Upper lobe of right lung (tissue), 1 donor: ENCODE measurements around the gene SPECC1L. TPM values are rescaled to one million over a fixed set of nuclear protein-coding genes. Genes with fewer than 3 reads are reported as not detected.

Experiments
- ATAC-seq: fragments of 200-7000 bp; cut with Tn5 transposase; one replicate; pipeline ENCODE4 v1.9.1; 2020; ENCODE audit warnings: mild to moderate bottlenecking, moderate library complexity
- DNase-seq: peaks from one replicate; pipeline ENCODE4 v3.0.0-alpha.2; 2020
- H3K27ac ChIP-seq: fragments of 200-600 bp; one replicate; pipeline ENCODE4 v1.8.0; 2022
- H3K27me3 ChIP-seq: fragments of 200-600 bp; one replicate; pipeline ENCODE4 v1.8.0; 2022; ENCODE audit warnings: mild to moderate bottlenecking
- H3K36me3 ChIP-seq: fragments of 200-600 bp; one replicate; pipeline ENCODE4 v1.8.0; 2022
- H3K4me1 ChIP-seq: fragments of 200-600 bp; one replicate; pipeline ENCODE4 v1.8.0; 2022
- H3K4me3 ChIP-seq: fragments of 200-600 bp; one replicate; pipeline ENCODE4 v1.8.0; 2022; ENCODE audit warnings: mild to moderate bottlenecking
- H3K9me3 ChIP-seq: fragments of 200-600 bp; one replicate; pipeline ENCODE4 v1.8.0; 2022
- intact Hi-C: fragments of 100-400 bp; cut with DNase I; formaldehyde crosslinking; loops from one replicate; pipeline ENCODE4 v1.11.0; 2022
- total RNA-seq: library from RNA; stranded (reverse); fragmentation: NEBNext Ultra II Directional; extraction: Animal tissue kit (Norgen Biotek cat#: 25700); gene quantifications from one replicate; pipeline ENCODE4 v1.2.1, GENCODE V29; 2021
- TF ChIP-seq, protein P1 (sequence below): fragments of 200-600 bp; IDR thresholded peaks from one replicate; pipeline ENCODE4 v1.8.0; 2022; ENCODE audit warnings: antibody characterized with exemption
- donor health status: DM: no; HTN: yes; CAD: no; lungs with severe emphysema.

Gene SPECC1L
- total RNA-seq, 1 donor from 2014 or later = 87.1 TPM

DNA sequence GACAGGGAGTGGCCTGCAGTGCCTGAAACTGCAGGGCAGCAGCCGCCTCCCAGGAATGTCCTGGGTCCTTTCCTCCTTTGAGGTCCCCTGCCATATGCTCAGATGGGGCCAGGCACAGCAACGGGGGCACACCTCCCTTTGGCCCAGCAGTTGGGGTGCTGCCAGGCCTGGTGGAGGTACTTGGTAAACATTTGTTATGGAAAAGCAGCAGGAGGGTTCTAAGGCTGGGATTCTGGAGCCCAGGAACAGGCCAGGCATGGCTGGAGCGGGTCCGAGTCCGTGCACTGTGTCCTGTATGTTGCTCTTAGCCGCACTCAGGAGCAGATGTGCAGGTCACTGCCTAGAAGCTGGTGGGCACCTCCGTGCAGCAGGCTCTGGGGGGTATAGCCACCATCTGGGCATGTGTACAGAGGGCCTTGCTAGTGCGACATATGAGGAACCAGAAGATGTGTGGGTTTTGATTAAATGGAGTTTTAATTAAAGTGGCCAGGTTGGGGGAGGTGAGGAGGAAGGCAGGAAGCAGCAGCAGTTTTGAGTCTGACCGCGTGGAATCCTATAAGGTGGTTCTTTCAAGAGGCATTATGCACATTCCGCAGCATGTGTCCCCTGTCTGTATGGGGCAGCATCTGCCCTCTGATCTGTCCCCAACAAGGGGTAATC, 158.2 kb downstream of the SPECC1L start:
- DNase-seq = no peak
- TF ChIP-seq, protein P1, sequence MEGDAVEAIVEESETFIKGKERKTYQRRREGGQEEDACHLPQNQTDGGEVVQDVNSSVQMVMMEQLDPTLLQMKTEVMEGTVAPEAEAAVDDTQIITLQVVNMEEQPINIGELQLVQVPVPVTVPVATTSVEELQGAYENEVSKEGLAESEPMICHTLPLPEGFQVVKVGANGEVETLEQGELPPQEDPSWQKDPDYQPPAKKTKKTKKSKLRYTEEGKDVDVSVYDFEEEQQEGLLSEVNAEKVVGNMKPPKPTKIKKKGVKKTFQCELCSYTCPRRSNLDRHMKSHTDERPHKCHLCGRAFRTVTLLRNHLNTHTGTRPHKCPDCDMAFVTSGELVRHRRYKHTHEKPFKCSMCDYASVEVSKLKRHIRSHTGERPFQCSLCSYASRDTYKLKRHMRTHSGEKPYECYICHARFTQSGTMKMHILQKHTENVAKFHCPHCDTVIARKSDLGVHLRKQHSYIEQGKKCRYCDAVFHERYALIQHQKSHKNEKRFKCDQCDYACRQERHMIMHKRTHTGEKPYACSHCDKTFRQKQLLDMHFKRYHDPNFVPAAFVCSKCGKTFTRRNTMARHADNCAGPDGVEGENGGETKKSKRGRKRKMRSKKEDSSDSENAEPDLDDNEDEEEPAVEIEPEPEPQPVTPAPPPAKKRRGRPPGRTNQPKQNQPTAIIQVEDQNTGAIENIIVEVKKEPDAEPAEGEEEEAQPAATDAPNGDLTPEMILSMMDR = no peak
- Histone ChIP-seq H3K4me1 (peaks cover 38% of the 10 kb centered on the region), H3K27me3 (no peaks in the 10 kb centered on the region), H3K36me3 (no peaks in the 10 kb centered on the region), H3K27ac (no peak overlapping the region), H3K4me3 (peak overlapping the region; percentile 31), H3K9me3 (no peaks in the 10 kb centered on the region)
- no peak for ATAC-seq
- intact Hi-C loops = no loop called here

GRCh38 chr22:24429411-24430365, 159.1 kb downstream of the SPECC1L start:
- intact Hi-C loops = no loop called here
- TF ChIP-seq, protein P1 = no peak
- peaks cover 46% of the 10 kb centered on the region for H3K4me1 ChIP-seq
- peak; percentile 69 for DNase-seq
- ATAC-seq = peak; percentile 3
- H3K27ac ChIP-seq = no peak overlapping the region
- H3K9me3 ChIP-seq = no peaks in the 10 kb centered on the region
- no peaks in the 10 kb centered on the region for H3K36me3 ChIP-seq
- no peak overlapping the region for H3K4me3 ChIP-seq
- H3K27me3 ChIP-seq = no peaks in the 10 kb centered on the region

DNA sequence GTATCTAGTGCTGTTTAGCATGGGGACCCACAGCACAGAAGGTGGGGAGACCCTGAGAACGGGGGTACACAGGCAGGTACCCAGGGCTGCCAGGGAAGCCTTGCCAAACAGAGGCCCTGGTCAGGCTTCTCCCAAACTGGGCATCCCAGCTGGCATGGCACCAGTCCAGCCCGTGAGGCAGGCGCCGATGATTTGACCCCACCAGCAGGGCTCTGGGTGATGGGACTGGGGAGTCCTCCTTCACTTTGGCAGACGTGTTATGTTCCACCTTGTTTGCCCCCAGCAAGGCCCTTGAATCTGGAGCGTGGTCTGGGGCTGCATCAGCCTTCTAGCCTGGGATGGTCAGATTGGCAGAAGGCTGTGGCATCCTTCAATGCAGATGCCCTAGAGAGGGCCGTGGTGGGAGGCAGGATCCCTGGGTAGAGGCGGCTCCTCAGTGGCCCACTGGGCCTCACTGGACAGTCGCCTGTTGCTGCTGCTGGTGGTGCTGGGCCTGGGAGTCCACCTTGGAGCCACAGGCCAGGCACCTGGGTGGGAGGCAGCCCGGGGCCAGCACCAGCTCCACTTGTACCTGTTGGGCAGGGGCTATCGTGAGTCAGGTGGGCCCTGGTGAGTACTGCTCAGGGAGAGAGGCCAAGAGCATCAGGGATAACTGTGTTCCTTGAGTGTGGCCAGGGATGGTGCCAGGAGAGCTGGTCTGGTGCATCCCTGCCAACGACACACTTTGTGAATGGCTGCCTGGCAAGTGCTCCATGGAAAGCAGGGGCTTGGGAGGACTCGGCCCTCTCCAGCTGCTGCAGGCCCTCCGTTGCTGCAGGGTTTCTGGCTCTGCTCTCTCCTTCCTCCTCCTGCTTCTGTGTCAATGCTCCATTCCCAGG, 160.0 kb downstream of the SPECC1L start:
- ATAC-seq = no peak
- Histone ChIP-seq H3K36me3 (no peaks in the 10 kb centered on the region), H3K27me3 (no peaks in the 10 kb centered on the region), H3K27ac (no peak overlapping the region), H3K4me3 (no peak overlapping the region), H3K4me1 (peaks cover 56% of the 10 kb centered on the region), H3K9me3 (no peaks in the 10 kb centered on the region)
- peak; percentile 63 for DNase-seq
- intact Hi-C loops = no loop called here
- TF ChIP-seq, protein P1 = no peak

DNA sequence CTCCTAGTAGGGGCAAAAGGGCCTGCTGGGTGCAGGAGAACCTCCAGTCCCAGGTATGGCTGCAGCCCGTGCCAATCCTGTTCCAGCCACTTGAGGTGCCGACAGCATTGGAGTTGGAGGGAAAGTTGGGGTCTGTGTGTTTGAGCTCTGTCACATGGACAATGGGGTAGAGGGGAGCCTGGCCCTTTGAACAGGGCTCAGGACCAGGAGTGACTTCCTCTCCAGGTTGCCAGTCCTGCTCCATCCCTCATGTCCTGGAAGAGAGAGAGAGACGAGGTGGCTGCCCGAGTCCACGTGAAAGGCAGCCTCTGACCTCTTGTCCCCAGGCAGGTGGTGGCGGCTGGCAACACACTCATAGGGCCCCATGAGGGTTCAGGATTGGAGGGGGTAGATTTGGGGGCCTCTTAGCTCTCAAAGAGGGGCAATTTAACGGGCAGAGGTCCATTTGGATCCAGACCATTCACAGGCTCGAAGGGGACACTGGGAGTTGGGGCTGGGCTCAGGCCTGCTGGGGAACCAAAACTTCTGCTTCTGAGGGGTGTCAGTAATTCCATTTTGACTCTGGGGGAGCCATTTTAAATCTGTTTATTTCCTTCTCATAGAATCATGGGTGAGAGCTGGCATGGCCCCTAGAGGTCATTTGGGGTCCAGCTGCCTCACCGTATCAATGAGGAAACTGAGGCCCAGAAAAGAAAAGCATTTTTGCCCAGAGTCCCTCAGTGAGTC, 160.8 kb downstream of the SPECC1L start:
- peak; percentile 57 for DNase-seq
- H3K9me3 ChIP-seq = no peaks in the 10 kb centered on the region
- H3K4me1 ChIP-seq = peaks cover 61% of the 10 kb centered on the region
- no peaks in the 10 kb centered on the region for H3K27me3 ChIP-seq
- H3K4me3 ChIP-seq = no peak overlapping the region
- TF ChIP-seq, protein P1 = no peak
- intact Hi-C loops = no loop called here
- ATAC-seq = no peak
- H3K27ac ChIP-seq = no peak overlapping the region
- H3K36me3 ChIP-seq = no peaks in the 10 kb centered on the region
